ENCODE data around the gene ZBTB7C. TPM values are rescaled to one million over a fixed set of nuclear protein-coding genes. Genes with fewer than 3 reads are reported as not detected.

ZBTB7C gene
- total and polyA plus RNA-seq, 2 donors (not counting 1 experiment from before 2014, with no cell fraction given), result not detected

- Histone ChIP-seq H3K4me1 (ENCODE audit: control insufficient read depth in 2 of 2, insufficient read depth in 2 of 2, low read length in 2 of 2) (no peaks in the 10 kb centered on the region), H4K20me1 (ENCODE audit: control insufficient read depth, insufficient read depth, low read length, poor library complexity, severe bottlenecking) (no peaks in the 10 kb centered on the region), H3K27ac (ENCODE audit: low read length in 2 of 2) (no peak overlapping the region), H3K79me2 (ENCODE audit: control insufficient read depth, insufficient read depth, low read length) (no peaks in the 10 kb centered on the region), H3K27me3 (replicated peaks in 1 of 4; ENCODE audit: control extremely low read depth in 1 of 4, control insufficient read depth in 3 of 4, insufficient read depth in 4 of 4, low read length in 3 of 4) (peaks cover 0 to 25% (median 5%) of the 10 kb centered on the region in 4 experiments), H3K9ac (ENCODE audit: low read length) (no peak overlapping the region), H3K4me3 (ENCODE audit: control extremely low read depth in 1 of 5, extremely low read depth in 1 of 5, insufficient read depth in 1 of 5, low read depth in 2 of 5, low read length in 4 of 5) (no peak overlapping the region), H2AFZ (ENCODE audit: insufficient read depth, low read depth, low read length, poor library complexity, severe bottlenecking) (no peak overlapping the region), H3K4me2 (replicated peaks; ENCODE audit: low read depth, low read length, poor library complexity, severe bottlenecking) (no peak overlapping the region), H3K9me3 (ENCODE audit: control extremely low read depth in 1 of 3, control insufficient read depth in 2 of 3, insufficient read depth in 1 of 3, low read length in 2 of 3) (no peaks in the 10 kb centered on the region), H3K36me3 (replicated peaks in 1 of 2; ENCODE audit: control extremely low read depth in 1 of 2, control insufficient read depth in 1 of 2, extremely low read depth in 1 of 2, insufficient read depth in 2 of 2, low read length in 1 of 2) (no peaks in the 10 kb centered on the region)
- Mint-ChIP-seq H3K4me3 (no peak overlapping the region), H3K27me3 (peaks cover 61% of the 10 kb centered on the region), H3K4me1 (no peaks in the 10 kb centered on the region), H3K9me3 (ENCODE audit: insufficient read depth) (no peaks in the 10 kb centered on the region), H3K27ac (no peak overlapping the region)
- TF ChIP-seq EZH2 (IDR thresholded peaks at IDR 0.05; ENCODE audit: borderline replicate concordance, insufficient read depth, low read depth, low read length, poor library complexity, severe bottlenecking), result no peak
- TF ChIP-seq, protein P1, sequence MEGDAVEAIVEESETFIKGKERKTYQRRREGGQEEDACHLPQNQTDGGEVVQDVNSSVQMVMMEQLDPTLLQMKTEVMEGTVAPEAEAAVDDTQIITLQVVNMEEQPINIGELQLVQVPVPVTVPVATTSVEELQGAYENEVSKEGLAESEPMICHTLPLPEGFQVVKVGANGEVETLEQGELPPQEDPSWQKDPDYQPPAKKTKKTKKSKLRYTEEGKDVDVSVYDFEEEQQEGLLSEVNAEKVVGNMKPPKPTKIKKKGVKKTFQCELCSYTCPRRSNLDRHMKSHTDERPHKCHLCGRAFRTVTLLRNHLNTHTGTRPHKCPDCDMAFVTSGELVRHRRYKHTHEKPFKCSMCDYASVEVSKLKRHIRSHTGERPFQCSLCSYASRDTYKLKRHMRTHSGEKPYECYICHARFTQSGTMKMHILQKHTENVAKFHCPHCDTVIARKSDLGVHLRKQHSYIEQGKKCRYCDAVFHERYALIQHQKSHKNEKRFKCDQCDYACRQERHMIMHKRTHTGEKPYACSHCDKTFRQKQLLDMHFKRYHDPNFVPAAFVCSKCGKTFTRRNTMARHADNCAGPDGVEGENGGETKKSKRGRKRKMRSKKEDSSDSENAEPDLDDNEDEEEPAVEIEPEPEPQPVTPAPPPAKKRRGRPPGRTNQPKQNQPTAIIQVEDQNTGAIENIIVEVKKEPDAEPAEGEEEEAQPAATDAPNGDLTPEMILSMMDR (IDR thresholded peaks at IDR 0.05), result no peak
- intact Hi-C loops (cut with micrococcal nuclease), result no loop called here
- ATAC-seq (ENCODE audit: low read depth) (no peak), DNase-seq (no peak)
- ChIA-PET POLR2A (no interaction called here), CTCF (interaction anchor here (1.4 to 3.0 kb wide), 3 partner anchors 11 to 16 kb away, joined by 4 to 17 read pairs (median 5); no protein-coding TSS in a partner anchor)
- WGBS (ENCODE audit: insufficient coverage), result 90% methylated on average over 8 of the region's 9 CpGs
Observed at GRCh38 chr18:48428475-48429177, 19.4 kb upstream of the ZBTB7C start.

- CTCF ChIA-PET, result no interaction called here
- Mint-ChIP-seq H3K27ac (no peak overlapping the region), H3K9me3 (ENCODE audit: insufficient read depth) (no peaks in the 10 kb centered on the region), H3K4me3 (no peak overlapping the region), H3K27me3 (peaks cover 66% of the 10 kb centered on the region), H3K4me1 (no peaks in the 10 kb centered on the region)
- H3K27me3 ChIP-seq (replicated peaks in 1 of 4; ENCODE audit: control extremely low read depth in 1 of 4, control insufficient read depth in 3 of 4, insufficient read depth in 4 of 4, low read length in 3 of 4), result peaks cover 0 to 39% (median 9%) of the 10 kb centered on the region in 4 experiments
- 22% methylated on average over 11 of the region's 12 CpGs for WGBS (ENCODE audit: insufficient coverage)
- ATAC-seq (ENCODE audit: low read depth), result no peak
- intact Hi-C loops (cut with micrococcal nuclease), result no loop called here
- H3K4me2 ChIP-seq (replicated peaks; ENCODE audit: low read depth, low read length, poor library complexity, severe bottlenecking), result no peak overlapping the region
- TF ChIP-seq, protein P1 (IDR thresholded peaks at IDR 0.05), result no peak
- TF ChIP-seq EZH2 (IDR thresholded peaks at IDR 0.05; ENCODE audit: borderline replicate concordance, insufficient read depth, low read depth, low read length, poor library complexity, severe bottlenecking), result no peak
- no peaks in the 10 kb centered on the region for H3K4me1 ChIP-seq (ENCODE audit: control insufficient read depth in 2 of 2, insufficient read depth in 2 of 2, low read length in 2 of 2)
- no peak overlapping the region for H3K4me3 ChIP-seq (ENCODE audit: control extremely low read depth in 1 of 5, extremely low read depth in 1 of 5, insufficient read depth in 1 of 5, low read depth in 2 of 5, low read length in 4 of 5)
- H3K79me2 ChIP-seq (ENCODE audit: control insufficient read depth, insufficient read depth, low read length), result no peaks in the 10 kb centered on the region
- H3K36me3 ChIP-seq (replicated peaks in 1 of 2; ENCODE audit: control extremely low read depth in 1 of 2, control insufficient read depth in 1 of 2, extremely low read depth in 1 of 2, insufficient read depth in 2 of 2, low read length in 1 of 2), result no peaks in the 10 kb centered on the region
- H3K9me3 ChIP-seq (ENCODE audit: control extremely low read depth in 1 of 3, control insufficient read depth in 2 of 3, insufficient read depth in 1 of 3, low read length in 2 of 3), result peaks cover 0 to 6% (median 0%) of the 10 kb centered on the region in 3 donors
- no peak overlapping the region for H3K27ac ChIP-seq (ENCODE audit: low read length in 2 of 2)
- POLR2A ChIA-PET, result no interaction called here
- no peak overlapping the region for H3K9ac ChIP-seq (ENCODE audit: low read length)
- no peak for DNase-seq
- no peak overlapping the region for H2AFZ ChIP-seq (ENCODE audit: insufficient read depth, low read depth, low read length, poor library complexity, severe bottlenecking)
- no peaks in the 10 kb centered on the region for H4K20me1 ChIP-seq (ENCODE audit: control insufficient read depth, insufficient read depth, low read length, poor library complexity, severe bottlenecking)
Observed at GRCh38 chr18:48422947-48423378, 13.8 kb upstream of the ZBTB7C start.

Data from B cell (primary cell).